ENCODE measurements around the gene ANKS3.

DNA sequence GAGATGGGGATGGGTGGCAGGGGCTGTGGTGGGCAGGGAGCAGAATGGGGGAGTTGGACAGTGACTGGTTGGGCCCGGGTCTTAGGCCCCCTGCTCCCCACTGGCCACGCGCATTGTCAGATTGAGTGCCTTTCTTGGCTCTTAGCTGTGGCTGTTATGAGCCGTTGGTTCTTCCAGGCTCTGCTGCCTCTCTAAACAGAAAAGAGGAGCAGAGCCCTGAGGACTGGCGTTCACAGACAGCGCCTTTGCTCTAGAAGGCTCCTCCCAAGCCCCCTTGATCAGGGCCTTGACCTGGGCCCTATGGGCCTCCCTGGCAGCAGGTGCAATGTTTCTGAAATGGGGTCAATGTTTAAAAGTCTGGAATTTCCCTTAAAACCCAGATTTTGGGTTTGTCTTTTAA, 55.5 kb downstream of the ANKS3 start:
- TF ChIP-seq, protein P1, sequence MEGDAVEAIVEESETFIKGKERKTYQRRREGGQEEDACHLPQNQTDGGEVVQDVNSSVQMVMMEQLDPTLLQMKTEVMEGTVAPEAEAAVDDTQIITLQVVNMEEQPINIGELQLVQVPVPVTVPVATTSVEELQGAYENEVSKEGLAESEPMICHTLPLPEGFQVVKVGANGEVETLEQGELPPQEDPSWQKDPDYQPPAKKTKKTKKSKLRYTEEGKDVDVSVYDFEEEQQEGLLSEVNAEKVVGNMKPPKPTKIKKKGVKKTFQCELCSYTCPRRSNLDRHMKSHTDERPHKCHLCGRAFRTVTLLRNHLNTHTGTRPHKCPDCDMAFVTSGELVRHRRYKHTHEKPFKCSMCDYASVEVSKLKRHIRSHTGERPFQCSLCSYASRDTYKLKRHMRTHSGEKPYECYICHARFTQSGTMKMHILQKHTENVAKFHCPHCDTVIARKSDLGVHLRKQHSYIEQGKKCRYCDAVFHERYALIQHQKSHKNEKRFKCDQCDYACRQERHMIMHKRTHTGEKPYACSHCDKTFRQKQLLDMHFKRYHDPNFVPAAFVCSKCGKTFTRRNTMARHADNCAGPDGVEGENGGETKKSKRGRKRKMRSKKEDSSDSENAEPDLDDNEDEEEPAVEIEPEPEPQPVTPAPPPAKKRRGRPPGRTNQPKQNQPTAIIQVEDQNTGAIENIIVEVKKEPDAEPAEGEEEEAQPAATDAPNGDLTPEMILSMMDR (IDR thresholded peaks at IDR 0.05; ENCODE audit: low read depth, low read length), result no peak
- TF ChIP-seq EZH2phosphoT487 (IDR thresholded peaks at IDR 0.05; ENCODE audit: low read depth), result no peak

Data from OCI-LY3 (cell line).